Esophagus squamous epithelium (tissue), 5 donors: Measurements from ENCODE around the gene TMEM87B. TPM values are rescaled to one million over a fixed set of nuclear protein-coding genes. Genes with fewer than 3 reads are reported as not detected.
A peak's percentile ranks its signal among the peaks of the same experiment; 100 is the strongest.

Source experiments
- DNase-seq: peaks from one replicate; lab custom pipeline; 2025; lab: John Stamatoyannopoulos, UW
- H3K27ac ChIP-seq, 4 donors: fragments of 200-600 bp; sonication (generic); one replicate each; pipeline ENCODE4 v1.5.1; 2016 to 2019; ENCODE audit warnings: mild to moderate bottlenecking in 1 of 4
- H3K27me3 ChIP-seq, 4 donors: fragments of 200-600 bp; sonication (generic); 1 replicate in 3 of 4; 2 replicates in 1 of 4; pipeline versions ENCODE4 v1.5.1 to v1.6.0; 2017 to 2021; ENCODE audit warnings: antibody characterized with exemption in 1 of 4
- H3K36me3 ChIP-seq, 3 donors: fragments of 200-600 bp; sonication (generic); one replicate each; pipeline ENCODE4 v1.5.1; 2016 to 2019
- H3K4me1 ChIP-seq, 3 donors: fragments of 200-600 bp; sonication (generic); one replicate each; pipeline ENCODE4 v1.5.1; 2017 to 2019
- H3K4me3 ChIP-seq, 4 donors: fragments of 200-600 bp; sonication (generic); 1 replicate in 3 of 4; 2 replicates in 1 of 4; pipeline ENCODE4 v1.5.1; 2016 to 2019; ENCODE audit warnings: mild to moderate bottlenecking in 2 of 4, moderate library complexity in 1 of 4
- H3K9me3 ChIP-seq, 3 donors: fragments of 200-600 bp; sonication (generic); one replicate each; pipeline ENCODE4 v1.5.1; 2016 to 2019
- CTCF ChIP-seq, 6 experiments: fragments of 450-650 bp in 4 of 6; fragments of 200-600 bp in 2 of 6; sonication (generic) in 2 of 6; IDR thresholded peaks; one replicate each; pipeline ENCODE4 v1.5.1; 2016 to 2019; ENCODE audit warnings: antibody characterized with exemption in 6 of 6, mild to moderate bottlenecking in 4 of 6, moderate library complexity in 4 of 6
- POLR2A ChIP-seq, 4 donors: fragments of 450-650 bp; IDR thresholded peaks; one replicate each; pipeline ENCODE4 v1.6.1; 2017; ENCODE audit warnings: antibody characterized with exemption in 4 of 4, mild to moderate bottlenecking in 4 of 4, moderate library complexity in 3 of 4
- WGBS, 2 donors: methylation state at CpG; one replicate each; pipeline ENCODE4 v1.1.5; 2018; 5-methylcytosine and 5-hydroxymethylcytosine counted together
- intact Hi-C: fragments of 100-400 bp; cut with DNase I; formaldehyde crosslinking; loops from one replicate; pipeline ENCODE4 v1.15.0; 2022
- total RNA-seq, 4 donors: library from RNA; depleted of rRNA; stranded (reverse); fragments of >200 nt; gene quantifications; one replicate each; pipeline ENCODE4 v1.1.0, GENCODE V29; 2016
- donor health status: DM: yes; HTN: yes; CAD: no.

Gene TMEM87B
- total RNA-seq, result 10 to 100 TPM; 17.7 to 30.0 (median 23.6) TPM

GRCh38 chr2:112054847-112055729, at the start of gene TMEM87B:
Gene TMEM87B (plus strand): TSS chr2:112055269. CDS start chr2:112055592, 323 bp downstream.
- peaks cover 0 to 10% (median 0%) of the 10 kb centered on the region in 3 donors for H3K36me3 ChIP-seq
- H3K27ac ChIP-seq, result peak within 1 kb of the TSS; percentile 96 to 99 (median 97)
- peaks cover 19 to 52% (median 27%) of the 10 kb centered on the region in 3 donors for H3K4me1 ChIP-seq
- DNase-seq, result peak; percentile 92
- peak within 1 kb of the TSS; percentile 78 to 100 (median 88) for H3K4me3 ChIP-seq
- WGBS, 2 donors, result 1% methylated on average over 20 to 21 of the region's 90 CpGs
- intact Hi-C loops, result no loop called here
- H3K9me3 ChIP-seq, result no peaks in the 10 kb centered on the region
- peak in 2 of 4 donors; percentile 4 to 83 for TF ChIP-seq POLR2A (IDR thresholded peaks at IDR 0.05)
- peak in 1 of 6 experiments; percentile 13 for TF ChIP-seq CTCF (IDR thresholded peaks at IDR 0.05)
- no peaks in the 10 kb centered on the region for H3K27me3 ChIP-seq

- Histone ChIP-seq H3K4me3 (no peak overlapping the region), H3K27ac (peak overlapping the region in 3 of 4 donors; percentile 39 to 73 (median 43)), H3K27me3 (no peaks in the 10 kb centered on the region), H3K36me3 (peaks cover 0 to 17% (median 0%) of the 10 kb centered on the region in 3 donors), H3K9me3 (no peaks in the 10 kb centered on the region), H3K4me1 (peaks cover 10 to 59% (median 13%) of the 10 kb centered on the region in 3 donors)
- no peak for DNase-seq
- 75 to 82% methylated on average over 5 of the region's 5 CpGs for WGBS, 2 donors
- intact Hi-C loops, result no loop called here
- TF ChIP-seq POLR2A (IDR thresholded peaks at IDR 0.05), result no peak
- no peak for TF ChIP-seq CTCF (IDR thresholded peaks at IDR 0.05)
Measured at GRCh38 chr2:112005406-112006075, 49.5 kb upstream of the TMEM87B start.

- intact Hi-C loops, result no loop called here
- Histone ChIP-seq H3K4me1 (peaks cover 10 to 54% (median 12%) of the 10 kb centered on the region in 3 donors), H3K36me3 (peaks cover 0 to 22% (median 0%) of the 10 kb centered on the region in 3 donors), H3K27ac (peak overlapping the region; percentile 15 to 73 (median 68)), H3K27me3 (no peaks in the 10 kb centered on the region), H3K9me3 (no peaks in the 10 kb centered on the region), H3K4me3 (no peak overlapping the region)
- no peak for TF ChIP-seq POLR2A (IDR thresholded peaks at IDR 0.05)
- peak in 1 of 6 experiments; percentile 14 for TF ChIP-seq CTCF (IDR thresholded peaks at IDR 0.05)
- DNase-seq, result no peak
- 14 to 18% methylated on average over 3 to 4 of the region's 4 CpGs for WGBS, 2 donors
Measured at GRCh38 chr2:112006076-112006410, 49.0 kb upstream of the TMEM87B start.

- TF ChIP-seq POLR2A (IDR thresholded peaks at IDR 0.05) (no peak), CTCF (IDR thresholded peaks at IDR 0.05) (no peak)
- DNase-seq, result no peak
- H3K27ac ChIP-seq, result peak overlapping the region in 1 of 4 donors; percentile 27
- H3K36me3 ChIP-seq, result peaks cover 0 to 37% (median 0%) of the 10 kb centered on the region in 3 donors
- no peak overlapping the region for H3K4me3 ChIP-seq
- H3K9me3 ChIP-seq, result no peaks in the 10 kb centered on the region
- WGBS, 2 donors, result 72 to 77% methylated on average over 2 of the region's 2 CpGs
- H3K4me1 ChIP-seq, result peaks cover 6 to 44% (median 7%) of the 10 kb centered on the region in 3 donors
- intact Hi-C loops, result no loop called here
- no peaks in the 10 kb centered on the region for H3K27me3 ChIP-seq
Measured at GRCh38 chr2:112007493-112007892, 47.6 kb upstream of the TMEM87B start.
